Vagina (tissue), 2 donors: ENCODE data around the gene ABCG4.
"Not testable (repeated sequence)": the region's sequence is repeated elsewhere in the genome, so short reads cannot be mapped to it uniquely, and the experiment has no call there.

Source experiments
- POLR2A ChIP-seq, 2 donors: fragments of 450-650 bp; IDR thresholded peaks; one replicate each; pipeline ENCODE4 v1.6.1; 2017; ENCODE audit warnings: antibody characterized with exemption in 2 of 2, mild to moderate bottlenecking in 2 of 2, moderate library complexity in 2 of 2
- TF ChIP-seq, protein P1 (sequence below), 3 experiments: fragments of 450-650 bp in 2 of 3; fragments of 200-600 bp in 1 of 3; sonication (generic) in 1 of 3; IDR thresholded peaks; one replicate each; pipeline ENCODE4 v1.5.1; 2017 to 2019; ENCODE audit warnings: antibody characterized with exemption in 3 of 3, mild to moderate bottlenecking in 2 of 3, moderate library complexity in 2 of 3

DNA sequence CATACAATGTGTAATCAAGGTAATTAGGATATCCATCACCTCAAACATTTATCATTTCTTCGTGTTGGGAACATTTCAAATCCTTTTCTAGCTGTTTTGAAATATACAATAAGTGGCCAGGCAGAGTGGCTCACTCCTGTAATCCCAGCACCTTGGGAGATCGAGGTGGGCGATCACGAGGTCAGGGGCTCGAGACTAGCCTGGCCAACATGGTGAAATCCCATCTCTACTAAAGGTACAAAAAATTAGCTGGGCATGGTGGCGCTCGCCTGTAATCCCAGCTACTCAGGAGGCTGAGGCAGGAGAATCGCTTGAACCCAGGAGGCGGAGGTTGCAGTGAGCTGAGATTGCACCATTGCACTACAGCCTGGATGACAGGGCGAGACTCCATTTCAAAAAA is 9.6 kb upstream of the ABCG4 start:
- not testable (repeated sequence) for TF ChIP-seq POLR2A (IDR thresholded peaks at IDR 0.05)
- TF ChIP-seq, protein P1, sequence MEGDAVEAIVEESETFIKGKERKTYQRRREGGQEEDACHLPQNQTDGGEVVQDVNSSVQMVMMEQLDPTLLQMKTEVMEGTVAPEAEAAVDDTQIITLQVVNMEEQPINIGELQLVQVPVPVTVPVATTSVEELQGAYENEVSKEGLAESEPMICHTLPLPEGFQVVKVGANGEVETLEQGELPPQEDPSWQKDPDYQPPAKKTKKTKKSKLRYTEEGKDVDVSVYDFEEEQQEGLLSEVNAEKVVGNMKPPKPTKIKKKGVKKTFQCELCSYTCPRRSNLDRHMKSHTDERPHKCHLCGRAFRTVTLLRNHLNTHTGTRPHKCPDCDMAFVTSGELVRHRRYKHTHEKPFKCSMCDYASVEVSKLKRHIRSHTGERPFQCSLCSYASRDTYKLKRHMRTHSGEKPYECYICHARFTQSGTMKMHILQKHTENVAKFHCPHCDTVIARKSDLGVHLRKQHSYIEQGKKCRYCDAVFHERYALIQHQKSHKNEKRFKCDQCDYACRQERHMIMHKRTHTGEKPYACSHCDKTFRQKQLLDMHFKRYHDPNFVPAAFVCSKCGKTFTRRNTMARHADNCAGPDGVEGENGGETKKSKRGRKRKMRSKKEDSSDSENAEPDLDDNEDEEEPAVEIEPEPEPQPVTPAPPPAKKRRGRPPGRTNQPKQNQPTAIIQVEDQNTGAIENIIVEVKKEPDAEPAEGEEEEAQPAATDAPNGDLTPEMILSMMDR (IDR thresholded peaks at IDR 0.05): not testable (repeated sequence)
